Measurements from ENCODE around the gene ARHGAP5.

DNA sequence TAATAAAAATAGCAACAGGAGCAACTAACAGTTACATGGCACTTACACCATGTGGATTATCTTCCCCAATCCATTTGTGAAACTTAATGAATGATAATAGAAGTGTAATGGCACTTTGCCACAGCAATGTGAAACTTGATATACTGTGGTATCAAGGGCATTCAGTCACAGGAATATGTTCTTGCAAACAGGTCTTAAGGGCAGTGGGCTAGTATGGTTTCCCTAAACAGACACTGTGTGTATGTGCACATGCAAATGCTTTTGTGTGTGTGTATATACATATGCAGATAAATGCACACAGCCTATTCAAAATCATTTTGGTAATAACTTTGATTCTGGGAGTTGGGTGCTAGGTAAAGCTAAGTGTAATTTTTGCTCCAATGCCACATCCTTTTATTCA, 26.2 kb upstream of the ARHGAP5 start:
- TF ChIP-seq, protein P1, sequence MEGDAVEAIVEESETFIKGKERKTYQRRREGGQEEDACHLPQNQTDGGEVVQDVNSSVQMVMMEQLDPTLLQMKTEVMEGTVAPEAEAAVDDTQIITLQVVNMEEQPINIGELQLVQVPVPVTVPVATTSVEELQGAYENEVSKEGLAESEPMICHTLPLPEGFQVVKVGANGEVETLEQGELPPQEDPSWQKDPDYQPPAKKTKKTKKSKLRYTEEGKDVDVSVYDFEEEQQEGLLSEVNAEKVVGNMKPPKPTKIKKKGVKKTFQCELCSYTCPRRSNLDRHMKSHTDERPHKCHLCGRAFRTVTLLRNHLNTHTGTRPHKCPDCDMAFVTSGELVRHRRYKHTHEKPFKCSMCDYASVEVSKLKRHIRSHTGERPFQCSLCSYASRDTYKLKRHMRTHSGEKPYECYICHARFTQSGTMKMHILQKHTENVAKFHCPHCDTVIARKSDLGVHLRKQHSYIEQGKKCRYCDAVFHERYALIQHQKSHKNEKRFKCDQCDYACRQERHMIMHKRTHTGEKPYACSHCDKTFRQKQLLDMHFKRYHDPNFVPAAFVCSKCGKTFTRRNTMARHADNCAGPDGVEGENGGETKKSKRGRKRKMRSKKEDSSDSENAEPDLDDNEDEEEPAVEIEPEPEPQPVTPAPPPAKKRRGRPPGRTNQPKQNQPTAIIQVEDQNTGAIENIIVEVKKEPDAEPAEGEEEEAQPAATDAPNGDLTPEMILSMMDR (IDR thresholded peaks at IDR 0.05; ENCODE audit: low read length) = no peak
- no peak for TF ChIP-seq EZH2 (IDR thresholded peaks at IDR 0.05; ENCODE audit: borderline replicate concordance, low read length)

Measured in OCI-LY1 (cell line).